ENCODE results near the gene GSTO2. TPM values are rescaled to one million over a fixed set of nuclear protein-coding genes. Genes with fewer than 3 reads are reported as not detected.
"Not testable (repeated sequence)": the region's sequence is repeated elsewhere in the genome, so short reads cannot be mapped to it uniquely, and the experiment has no call there.

GSTO2 gene
- total and polyA plus RNA-seq, 12 donors = 0.25 to 1.6 (median 0.94) TPM

DNA sequence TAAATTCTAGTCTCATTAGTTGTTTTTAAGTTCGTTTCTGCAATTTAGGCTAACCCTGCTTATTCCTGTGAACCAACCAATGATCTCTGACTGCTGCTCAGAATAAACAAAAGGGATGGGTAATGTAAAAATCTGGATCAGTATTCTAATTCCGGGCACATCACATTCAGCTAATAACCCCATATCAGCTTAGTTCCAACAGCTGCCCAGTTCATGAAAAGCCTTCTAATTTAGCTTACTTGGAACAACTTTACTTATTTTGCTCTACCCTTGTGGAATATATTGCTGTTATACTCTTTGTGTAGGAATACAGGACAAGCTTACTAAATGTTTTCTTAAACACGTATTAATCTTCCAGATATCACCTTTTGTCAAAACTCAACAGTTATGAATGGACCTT lies 33.2 kb upstream of the GSTO2 start:
- 78% methylated on average over 3 of the region's 3 CpGs for WGBS, 2 donors
- intact Hi-C loops (cut with DNase I) = no loop called here
- H3K27me3 ChIP-seq = peaks cover 0 to 13% (median 0%) of the 10 kb centered on the region in 7 donors
- no peaks in the 10 kb centered on the region for H3K36me3 ChIP-seq
- DNase-seq (no peak), ATAC-seq (no peak)
- no peak for TF ChIP-seq CTCF (IDR thresholded peaks at IDR 0.05)
- H3K4me1 ChIP-seq = peaks cover 0 to 14% (median 9%) of the 10 kb centered on the region in 9 donors
- H3K4me3 ChIP-seq = no peak overlapping the region
- no peak overlapping the region for H3K27ac ChIP-seq
- H3K9me3 ChIP-seq = peaks cover 0 to 14% (median 3%) of the 10 kb centered on the region in 11 donors

GRCh38 chr10:104240078-104240477 lies 28.9 kb upstream of the GSTO2 start:
- Histone ChIP-seq H3K27ac (no peak overlapping the region), H3K4me1 (no peaks in the 10 kb centered on the region), H3K36me3 (no peaks in the 10 kb centered on the region), H3K9me3 (peaks cover 0 to 6% (median under 1%) of the 10 kb centered on the region in 11 donors), H3K4me3 (no peak overlapping the region), H3K27me3 (peaks cover 0 to 13% (median 0%) of the 10 kb centered on the region in 7 donors)
- intact Hi-C loops (cut with DNase I) = no loop called here
- no peak for ATAC-seq
- 66 to 77% methylated on average over 2 of the region's 2 CpGs for WGBS, 2 donors
- TF ChIP-seq CTCF (IDR thresholded peaks at IDR 0.05) = no peak
- no peak for DNase-seq

GRCh38 chr10:104242545-104242944 lies 26.4 kb upstream of the GSTO2 start:
- DNase-seq (no peak), ATAC-seq (no peak)
- Histone ChIP-seq H3K36me3 (no peaks in the 10 kb centered on the region), H3K4me1 (peaks cover 0 to 10% (median 0%) of the 10 kb centered on the region in 9 donors), H3K27me3 (peaks cover 0 to 11% (median 0%) of the 10 kb centered on the region in 7 donors), H3K9me3 (peaks cover 0 to 6% (median 0%) of the 10 kb centered on the region in 11 donors), H3K4me3 (no peak overlapping the region), H3K27ac (no peak overlapping the region)
- TF ChIP-seq CTCF (IDR thresholded peaks at IDR 0.05) = no peak
- intact Hi-C loops (cut with DNase I) = no loop called here

DNA sequence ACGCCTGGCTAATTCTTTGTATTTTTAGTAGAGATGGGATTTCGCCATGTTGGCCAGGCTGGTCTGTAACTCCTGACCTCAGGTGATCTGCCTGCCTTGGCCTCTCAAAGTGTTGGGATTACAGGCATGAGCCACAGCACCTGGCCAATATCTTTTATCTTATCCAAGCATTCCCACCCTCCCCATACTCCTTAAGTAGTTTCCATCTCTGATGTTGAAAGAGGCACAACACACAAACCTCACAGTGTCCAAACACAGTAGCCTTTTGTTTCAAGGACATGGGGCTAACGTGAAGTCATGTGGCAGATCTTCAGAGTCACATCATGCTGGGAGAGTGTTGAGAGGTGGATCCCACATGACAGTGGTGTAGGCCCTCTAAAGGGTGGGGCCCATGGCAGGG lies 26.0 kb upstream of the GSTO2 start:
- H3K27ac ChIP-seq; H3K4me3 ChIP-seq; DNase-seq; H3K9me3 ChIP-seq; intact Hi-C loops (cut with DNase I); H3K36me3 ChIP-seq; ATAC-seq: not testable (repeated sequence)
- Histone ChIP-seq H3K4me1 (peaks cover 0 to 15% (median 0%) of the 10 kb centered on the region in 9 donors), H3K27me3 (peaks cover 0 to 11% (median 0%) of the 10 kb centered on the region in 7 donors)
- 80 to 89% methylated on average over 3 of the region's 3 CpGs for WGBS, 2 donors

DNA sequence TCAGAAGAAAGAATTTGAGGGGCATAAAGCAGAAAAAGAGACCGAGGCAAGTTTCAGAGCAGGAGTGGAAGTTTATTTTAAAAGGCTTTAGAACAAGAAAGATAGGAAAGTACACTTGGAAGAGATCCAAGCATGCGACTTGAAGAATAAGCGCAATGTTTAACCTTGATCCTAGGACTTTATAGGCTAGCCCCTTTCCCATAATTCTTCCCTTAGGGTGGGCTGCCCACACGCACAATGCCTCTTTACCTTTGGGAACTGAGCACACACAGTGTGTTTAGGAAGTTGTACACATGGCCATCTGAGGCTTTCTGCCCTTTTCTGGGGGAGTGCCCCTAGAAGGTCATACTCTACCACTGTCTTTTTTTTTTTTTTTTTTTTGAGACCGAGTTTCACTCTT lies 25.5 kb upstream of the GSTO2 start:
- intact Hi-C loops (cut with DNase I) = no loop called here
- TF ChIP-seq CTCF (IDR thresholded peaks at IDR 0.05) = no peak
- Histone ChIP-seq H3K27me3 (peaks cover 0 to 11% (median 0%) of the 10 kb centered on the region in 7 donors), H3K9me3 (peaks cover 0 to 6% (median 0%) of the 10 kb centered on the region in 11 donors), H3K36me3 (no peaks in the 10 kb centered on the region), H3K4me1 (peaks cover 0 to 16% (median 0%) of the 10 kb centered on the region in 9 donors), H3K27ac (no peak overlapping the region), H3K4me3 (no peak overlapping the region)
- WGBS, 2 donors = 67 to 69% methylated on average over 5 of the region's 5 CpGs
- no peak for ATAC-seq
- no peak for DNase-seq
